ENCODE results near the gene TRMT2A.

TRMT2A gene

GRCh38 chr22:20154602-20155187, 37.7 kb upstream of the TRMT2A start:
- Mint-ChIP-seq H3K27me3 (ENCODE audit: low read depth) (no peaks in the 10 kb centered on the region), H3K4me3 (no peak overlapping the region), H3K4me1 (ENCODE audit: low read depth) (peaks cover 2% of the 10 kb centered on the region), H3K9me3 (no peaks in the 10 kb centered on the region), H3K27ac (no peak overlapping the region), H3K36me3 (ENCODE audit: low read depth) (no peaks in the 10 kb centered on the region)

GRCh38 chr22:20153945-20154344, 36.9 kb upstream of the TRMT2A start:
- Mint-ChIP-seq H3K4me3 (no peak overlapping the region), H3K36me3 (ENCODE audit: low read depth) (no peaks in the 10 kb centered on the region), H3K9me3 (no peaks in the 10 kb centered on the region), H3K27ac (no peak overlapping the region), H3K4me1 (ENCODE audit: low read depth) (peaks cover 2% of the 10 kb centered on the region), H3K27me3 (ENCODE audit: low read depth) (no peaks in the 10 kb centered on the region)

DNA sequence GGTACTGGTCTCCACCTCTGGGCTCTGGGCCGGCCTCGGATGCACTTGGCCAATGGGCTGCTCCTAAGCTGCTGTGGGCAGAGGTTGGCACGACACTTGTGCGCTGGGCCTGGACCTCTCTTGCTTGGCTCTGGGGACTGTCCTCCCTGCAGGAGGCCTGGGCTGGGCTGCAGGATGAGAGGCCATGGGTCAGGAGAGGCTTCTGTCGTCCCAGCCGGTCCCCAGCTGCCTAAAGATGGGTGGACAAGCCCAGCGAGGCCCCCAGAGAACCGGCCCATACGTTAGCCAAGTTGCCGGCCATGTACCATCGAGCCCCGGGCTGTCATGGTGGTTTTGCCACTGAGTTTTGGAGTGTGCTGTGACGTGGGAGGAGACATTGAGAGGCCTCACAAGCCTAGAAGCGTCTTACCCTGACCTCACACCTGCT, 35.5 kb upstream of the TRMT2A start:
- Mint-ChIP-seq H3K4me1 (ENCODE audit: low read depth) (peaks cover 2% of the 10 kb centered on the region), H3K27ac (no peak overlapping the region), H3K27me3 (ENCODE audit: low read depth) (no peaks in the 10 kb centered on the region), H3K9me3 (no peaks in the 10 kb centered on the region), H3K4me3 (no peak overlapping the region), H3K36me3 (ENCODE audit: low read depth) (no peaks in the 10 kb centered on the region)

- no peaks in the 10 kb centered on the region for H3K36me3 Mint-ChIP-seq (ENCODE audit: low read depth)
- no peaks in the 10 kb centered on the region for H3K9me3 Mint-ChIP-seq
- H3K27ac Mint-ChIP-seq, result no peak overlapping the region
- no peaks in the 10 kb centered on the region for H3K4me1 Mint-ChIP-seq (ENCODE audit: low read depth)
- no peak overlapping the region for H3K4me3 Mint-ChIP-seq
- H3K27me3 Mint-ChIP-seq (ENCODE audit: low read depth), result no peaks in the 10 kb centered on the region
Observed at GRCh38 chr22:20151276-20151588, 34.2 kb upstream of the TRMT2A start.

DNA sequence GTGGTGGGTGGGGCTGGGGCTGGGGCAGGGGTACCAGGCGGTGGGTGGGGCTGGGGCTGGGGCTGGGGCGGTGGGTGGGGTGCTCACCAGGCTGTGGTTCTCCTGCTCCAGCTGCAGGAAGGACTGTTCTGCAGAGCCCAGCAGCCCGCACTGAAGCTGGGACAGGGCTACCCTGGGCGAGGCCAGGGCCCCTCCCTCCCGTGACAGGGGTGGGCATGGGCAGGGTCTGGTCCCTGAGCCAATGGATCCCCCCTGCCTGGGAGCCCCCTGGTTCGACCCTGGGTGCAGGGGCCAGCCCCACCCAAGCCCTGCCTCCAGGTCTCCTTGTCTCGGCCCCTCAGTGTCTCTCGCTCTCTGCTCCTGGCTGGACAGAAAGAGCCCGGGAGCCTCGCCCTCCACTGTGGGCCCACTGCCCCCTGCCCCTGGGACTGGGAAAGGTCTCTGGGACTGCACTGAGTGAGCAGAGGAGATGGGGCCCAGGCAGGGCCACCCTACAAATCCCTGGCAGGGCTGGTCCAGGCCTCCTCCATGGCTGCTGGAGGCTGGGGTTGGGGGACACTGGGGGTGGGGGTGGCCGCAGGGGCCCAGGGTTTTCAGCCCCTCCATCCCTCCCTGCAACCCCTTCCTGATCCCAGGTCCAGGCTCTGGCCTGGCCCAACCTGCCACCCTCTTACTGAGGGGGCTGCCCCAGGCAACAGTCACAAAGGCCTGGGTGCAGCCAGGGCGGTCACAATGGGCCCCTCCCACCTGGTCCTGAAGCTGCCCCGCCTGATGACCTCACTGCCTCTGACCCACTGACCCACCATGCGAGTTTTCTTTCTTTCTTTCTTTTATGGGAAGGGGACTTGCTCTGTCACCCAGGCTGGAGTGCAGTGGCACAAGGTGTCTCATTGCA, 33.6 kb upstream of the TRMT2A start, which contains the start of gene CCDC188:
Gene CCDC188 (minus strand): TSS at position 675 of the 895 bp plus-strand sequence. CDS start 69 bp downstream, at position 606.
- Mint-ChIP-seq H3K27me3 (ENCODE audit: low read depth) (no peaks in the 10 kb centered on the region), H3K36me3 (ENCODE audit: low read depth) (no peaks in the 10 kb centered on the region), H3K27ac (no peak within 1 kb of the TSS), H3K4me1 (ENCODE audit: low read depth) (no peaks in the 10 kb centered on the region), H3K4me3 (no peak within 1 kb of the TSS), H3K9me3 (no peaks in the 10 kb centered on the region)

GRCh38 chr22:20149257-20150250, 32.5 kb upstream of the TRMT2A start:
- Mint-ChIP-seq H3K36me3 (ENCODE audit: low read depth) (no peaks in the 10 kb centered on the region), H3K27me3 (ENCODE audit: low read depth) (no peaks in the 10 kb centered on the region), H3K4me1 (ENCODE audit: low read depth) (no peaks in the 10 kb centered on the region), H3K9me3 (no peaks in the 10 kb centered on the region), H3K4me3 (no peak overlapping the region), H3K27ac (no peak overlapping the region)

DNA sequence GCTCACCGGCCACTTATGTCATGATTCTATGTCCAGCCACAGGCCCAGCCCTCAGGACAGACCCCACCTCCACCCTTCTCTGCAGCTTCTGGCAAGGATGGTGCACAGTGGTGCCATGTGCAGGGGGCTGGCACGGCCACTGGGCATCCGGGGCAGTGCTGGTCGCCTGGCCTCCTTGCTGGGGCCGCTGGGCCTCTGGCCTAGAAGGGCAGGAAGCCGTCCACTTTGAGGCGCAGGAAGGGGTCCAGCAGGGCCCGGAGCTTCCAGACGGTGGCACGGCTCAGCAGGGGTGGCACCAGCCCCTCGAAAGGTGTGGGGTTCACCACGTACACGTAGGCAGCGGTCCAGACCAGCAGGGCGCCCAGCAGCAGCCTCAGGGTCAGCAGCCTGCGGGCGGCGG, 31.4 kb upstream of the TRMT2A start:
- H3K27ac Mint-ChIP-seq, result no peak overlapping the region
- H3K4me3 Mint-ChIP-seq, result no peak overlapping the region
- H3K9me3 Mint-ChIP-seq, result no peaks in the 10 kb centered on the region
- H3K36me3 Mint-ChIP-seq (ENCODE audit: low read depth), result no peaks in the 10 kb centered on the region
- no peaks in the 10 kb centered on the region for H3K4me1 Mint-ChIP-seq (ENCODE audit: low read depth)
- H3K27me3 Mint-ChIP-seq (ENCODE audit: low read depth), result no peaks in the 10 kb centered on the region

GRCh38 chr22:20147237-20147988, 30.4 kb upstream of the TRMT2A start:
- Mint-ChIP-seq H3K4me3 (no peak overlapping the region), H3K27me3 (ENCODE audit: low read depth) (no peaks in the 10 kb centered on the region), H3K4me1 (ENCODE audit: low read depth) (no peaks in the 10 kb centered on the region), H3K9me3 (no peaks in the 10 kb centered on the region), H3K27ac (no peak overlapping the region), H3K36me3 (ENCODE audit: low read depth) (no peaks in the 10 kb centered on the region)

DNA sequence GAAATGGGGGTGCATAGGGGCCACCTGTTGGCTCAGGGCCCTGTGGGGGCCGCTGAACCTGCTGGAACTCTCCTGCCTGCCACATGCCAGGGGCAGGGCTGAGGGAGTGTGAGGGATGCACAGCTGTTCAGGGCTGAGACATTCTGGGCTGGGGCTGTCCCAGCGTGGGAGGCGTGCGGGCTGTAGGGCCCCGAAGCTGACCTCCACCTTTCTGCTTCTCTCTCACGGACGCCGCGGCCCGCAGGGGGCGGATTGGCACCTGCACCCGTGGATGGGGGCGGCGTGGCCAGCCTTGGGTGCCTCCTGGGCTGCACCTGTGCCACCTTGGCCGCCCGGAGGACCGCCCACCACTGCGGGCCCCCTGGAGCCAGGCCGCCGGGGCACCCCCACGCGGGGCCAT, 29.8 kb upstream of the TRMT2A start:
- Mint-ChIP-seq H3K4me3 (no peak overlapping the region), H3K27ac (no peak overlapping the region), H3K36me3 (ENCODE audit: low read depth) (no peaks in the 10 kb centered on the region), H3K27me3 (ENCODE audit: low read depth) (no peaks in the 10 kb centered on the region), H3K9me3 (no peaks in the 10 kb centered on the region), H3K4me1 (ENCODE audit: low read depth) (no peaks in the 10 kb centered on the region)

DNA sequence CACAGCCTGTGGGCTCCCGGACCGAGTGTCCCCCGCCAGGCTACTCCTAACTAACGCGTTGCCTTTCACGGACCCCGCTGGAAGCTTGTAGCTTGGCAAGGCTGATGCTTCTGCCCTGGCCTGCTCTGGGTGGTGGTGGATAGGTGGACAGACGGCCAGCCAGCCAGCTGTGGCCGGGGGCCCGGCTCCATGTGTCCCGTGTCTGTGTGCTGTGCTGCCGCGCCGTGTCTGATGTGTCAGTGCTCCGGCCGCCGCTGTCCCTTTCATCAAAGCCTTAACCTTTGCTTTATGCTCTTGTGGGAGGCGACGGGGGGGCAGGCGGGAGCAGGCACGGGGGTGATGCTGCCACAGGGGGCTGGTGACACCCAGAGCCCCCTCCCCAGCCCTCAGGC, 28.8 kb upstream of the TRMT2A start:
- H3K4me1 Mint-ChIP-seq (ENCODE audit: low read depth), result no peaks in the 10 kb centered on the region
- H3K36me3 Mint-ChIP-seq (ENCODE audit: low read depth), result no peaks in the 10 kb centered on the region
- H3K27me3 Mint-ChIP-seq (ENCODE audit: low read depth), result no peaks in the 10 kb centered on the region
- H3K27ac Mint-ChIP-seq, result no peak overlapping the region
- H3K9me3 Mint-ChIP-seq, result no peaks in the 10 kb centered on the region
- no peak overlapping the region for H3K4me3 Mint-ChIP-seq

- no peaks in the 10 kb centered on the region for H3K9me3 Mint-ChIP-seq
- no peaks in the 10 kb centered on the region for H3K27me3 Mint-ChIP-seq (ENCODE audit: low read depth)
- no peak overlapping the region for H3K27ac Mint-ChIP-seq
- no peak overlapping the region for H3K4me3 Mint-ChIP-seq
- H3K4me1 Mint-ChIP-seq (ENCODE audit: low read depth), result no peaks in the 10 kb centered on the region
- H3K36me3 Mint-ChIP-seq (ENCODE audit: low read depth), result no peaks in the 10 kb centered on the region
Observed at GRCh38 chr22:20145206-20145831, 28.3 kb upstream of the TRMT2A start.

DNA sequence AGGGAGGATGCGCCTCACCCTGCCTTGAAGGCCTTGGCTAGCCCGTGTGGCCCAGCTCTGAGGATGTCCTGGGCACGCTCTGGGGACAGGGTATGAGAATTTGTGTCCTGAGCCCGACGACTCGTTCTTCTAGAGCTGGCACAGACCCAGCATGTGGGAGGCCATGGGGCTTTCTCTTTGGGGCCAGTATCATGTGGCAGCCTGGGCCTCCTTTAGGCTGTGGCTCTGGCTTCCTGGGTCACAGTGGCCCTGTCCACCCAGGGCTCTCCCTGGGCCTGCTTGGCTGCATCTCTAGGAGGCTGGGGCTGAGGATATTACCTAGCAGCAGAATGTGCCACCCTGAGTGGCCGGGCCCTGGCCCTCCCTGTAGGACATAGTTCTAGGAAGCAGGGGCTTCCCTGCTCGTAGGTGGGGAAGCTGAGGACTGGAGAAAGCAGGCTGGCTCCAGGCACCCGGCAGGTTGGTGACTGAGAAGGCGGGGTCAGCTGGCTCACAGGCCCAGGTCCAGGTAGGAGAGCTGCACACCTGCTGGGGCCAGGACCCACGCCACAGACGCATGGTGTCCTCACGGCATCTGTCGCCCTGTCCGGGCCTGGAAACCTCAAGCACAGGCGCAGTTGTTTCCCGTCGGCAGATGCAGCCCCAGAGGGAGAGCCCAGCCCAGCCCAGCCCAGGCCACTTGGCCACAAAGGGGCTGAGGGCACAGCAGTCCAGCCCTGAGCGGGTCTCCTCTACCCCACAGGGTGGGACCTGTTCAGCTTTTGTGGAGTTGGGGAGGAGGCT, 27.0 kb upstream of the TRMT2A start:
- H3K27ac Mint-ChIP-seq, result no peak overlapping the region
- no peak overlapping the region for H3K4me3 Mint-ChIP-seq
- H3K36me3 Mint-ChIP-seq (ENCODE audit: low read depth), result no peaks in the 10 kb centered on the region

More for the DNA sequence above, 27.0 kb upstream of the TRMT2A start:
- no peaks in the 10 kb centered on the region for H3K27me3 Mint-ChIP-seq (ENCODE audit: low read depth)
- H3K9me3 Mint-ChIP-seq, result no peaks in the 10 kb centered on the region
- no peaks in the 10 kb centered on the region for H3K4me1 Mint-ChIP-seq (ENCODE audit: low read depth)

Data from T-helper 1 cell treated with Interleukin-12 subunit alpha and Interleukin-12 subunit beta and Interleukin-4 antibody, amounts not matched to agents 30 μg/mL and 1 μg/mL, for 36 hours (primary cell).